ENCODE data around the gene RIMS1. TPM values are rescaled to one million over a fixed set of nuclear protein-coding genes. Genes with fewer than 3 reads are reported as not detected.

The RIMS1 gene
- total RNA-seq, 1 donor from 2014 or later: 24.7 TPM

- DNase-seq (ENCODE audit: extremely low spot score, unreplicated experiment): no peak
- Mint-ChIP-seq H3K27me3 (ENCODE audit: unreplicated experiment) (peaks cover 3% of the 10 kb centered on the region), H3K36me3 (ENCODE audit: unreplicated experiment) (no peaks in the 10 kb centered on the region), H3K27ac (ENCODE audit: unreplicated experiment) (no peak overlapping the region), H3K4me1 (ENCODE audit: unreplicated experiment) (peaks cover 5% of the 10 kb centered on the region), H3K9me3 (ENCODE audit: unreplicated experiment) (peaks cover 3% of the 10 kb centered on the region), H3K4me3 (ENCODE audit: unreplicated experiment) (no peak overlapping the region)
- TF ChIP-seq, protein P1, sequence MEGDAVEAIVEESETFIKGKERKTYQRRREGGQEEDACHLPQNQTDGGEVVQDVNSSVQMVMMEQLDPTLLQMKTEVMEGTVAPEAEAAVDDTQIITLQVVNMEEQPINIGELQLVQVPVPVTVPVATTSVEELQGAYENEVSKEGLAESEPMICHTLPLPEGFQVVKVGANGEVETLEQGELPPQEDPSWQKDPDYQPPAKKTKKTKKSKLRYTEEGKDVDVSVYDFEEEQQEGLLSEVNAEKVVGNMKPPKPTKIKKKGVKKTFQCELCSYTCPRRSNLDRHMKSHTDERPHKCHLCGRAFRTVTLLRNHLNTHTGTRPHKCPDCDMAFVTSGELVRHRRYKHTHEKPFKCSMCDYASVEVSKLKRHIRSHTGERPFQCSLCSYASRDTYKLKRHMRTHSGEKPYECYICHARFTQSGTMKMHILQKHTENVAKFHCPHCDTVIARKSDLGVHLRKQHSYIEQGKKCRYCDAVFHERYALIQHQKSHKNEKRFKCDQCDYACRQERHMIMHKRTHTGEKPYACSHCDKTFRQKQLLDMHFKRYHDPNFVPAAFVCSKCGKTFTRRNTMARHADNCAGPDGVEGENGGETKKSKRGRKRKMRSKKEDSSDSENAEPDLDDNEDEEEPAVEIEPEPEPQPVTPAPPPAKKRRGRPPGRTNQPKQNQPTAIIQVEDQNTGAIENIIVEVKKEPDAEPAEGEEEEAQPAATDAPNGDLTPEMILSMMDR (IDR thresholded peaks at IDR 0.05): no peak
These were observed 93.6 kb downstream of the RIMS1 start for GRCh38 chr6:71979911-71980310.

DNA sequence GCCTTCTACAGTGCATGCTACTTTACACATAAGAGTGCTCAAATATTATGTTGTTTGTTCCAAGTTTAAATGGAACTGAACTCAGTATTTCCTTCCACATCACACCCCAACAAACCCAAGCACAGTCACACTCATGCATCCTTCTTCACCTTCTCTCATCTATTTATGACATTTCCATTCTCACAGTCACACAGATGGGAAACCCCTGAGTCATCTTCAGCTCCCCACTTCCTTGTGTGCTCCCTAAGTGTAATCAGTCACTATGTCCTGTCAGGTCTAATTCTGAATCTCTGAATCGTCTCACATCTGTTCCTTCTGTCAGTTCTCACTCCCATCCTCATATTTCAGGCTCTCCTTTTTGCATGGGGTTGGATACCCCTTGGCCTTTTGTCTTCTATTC is 96.0 kb downstream of the RIMS1 start:
- Mint-ChIP-seq H3K36me3 (ENCODE audit: unreplicated experiment) (no peaks in the 10 kb centered on the region), H3K27me3 (ENCODE audit: unreplicated experiment) (no peaks in the 10 kb centered on the region), H3K27ac (ENCODE audit: unreplicated experiment) (no peak overlapping the region), H3K4me3 (ENCODE audit: unreplicated experiment) (no peak overlapping the region), H3K4me1 (ENCODE audit: unreplicated experiment) (peaks cover 5% of the 10 kb centered on the region), H3K9me3 (ENCODE audit: unreplicated experiment) (peaks cover 3% of the 10 kb centered on the region)
- TF ChIP-seq, protein P1 (IDR thresholded peaks at IDR 0.05): no peak
- no peak for DNase-seq (ENCODE audit: extremely low spot score, unreplicated experiment)

DNA sequence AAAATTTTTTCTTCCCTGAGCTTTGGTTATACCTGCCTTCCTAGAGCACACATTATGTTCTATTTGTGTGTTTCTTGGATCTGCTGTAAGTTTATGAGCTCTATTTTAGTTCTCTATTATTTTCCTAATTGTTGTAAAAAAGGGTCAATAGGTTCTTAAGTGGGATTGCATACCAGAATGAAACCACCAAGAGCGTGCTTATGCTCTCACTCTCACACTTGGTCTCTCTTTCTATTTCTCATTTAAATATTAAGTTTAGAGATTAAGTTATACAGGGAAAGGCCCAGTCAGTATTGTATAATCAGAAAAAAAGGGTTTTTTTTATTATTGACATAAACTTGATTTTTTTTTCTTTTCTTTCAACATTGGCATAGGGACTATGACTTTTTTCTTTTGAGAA is 96.8 kb downstream of the RIMS1 start:
- H3K4me1 Mint-ChIP-seq (ENCODE audit: unreplicated experiment): peaks cover 5% of the 10 kb centered on the region
- H3K27me3 Mint-ChIP-seq (ENCODE audit: unreplicated experiment): no peaks in the 10 kb centered on the region
- DNase-seq (ENCODE audit: extremely low spot score, unreplicated experiment): no peak
- H3K36me3 Mint-ChIP-seq (ENCODE audit: unreplicated experiment): no peaks in the 10 kb centered on the region
- no peak overlapping the region for H3K4me3 Mint-ChIP-seq (ENCODE audit: unreplicated experiment)
- TF ChIP-seq, protein P1 (IDR thresholded peaks at IDR 0.05): no peak
- H3K9me3 Mint-ChIP-seq (ENCODE audit: unreplicated experiment): peaks cover 3% of the 10 kb centered on the region
- no peak overlapping the region for H3K27ac Mint-ChIP-seq (ENCODE audit: unreplicated experiment)

DNA sequence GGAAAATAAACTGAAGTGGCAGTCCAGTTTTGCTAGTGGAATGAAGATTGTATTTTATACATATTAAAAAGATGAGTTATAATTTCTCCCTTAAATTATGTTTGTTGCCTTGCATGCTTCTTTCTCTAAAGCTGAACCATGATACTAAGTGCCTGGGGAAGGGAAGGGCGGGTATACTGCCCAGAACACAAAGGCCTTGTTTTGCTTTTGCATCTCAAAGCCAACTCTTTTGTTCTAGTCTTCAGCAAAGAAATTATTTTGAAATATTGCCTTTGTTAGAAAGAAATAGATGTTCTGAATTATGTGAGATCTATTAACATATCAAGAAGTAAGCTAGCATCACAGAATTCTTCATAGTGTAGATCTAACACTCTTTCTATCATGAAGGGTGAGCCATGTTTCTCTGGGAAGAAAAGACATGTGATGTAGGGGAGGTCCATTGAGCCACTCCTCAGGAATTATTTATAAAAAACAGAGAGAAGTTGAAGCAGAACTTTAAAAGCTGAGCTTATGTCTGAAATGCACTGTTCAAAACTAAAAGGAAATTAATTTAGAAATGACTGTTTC is 108.4 kb downstream of the RIMS1 start:
- Mint-ChIP-seq H3K36me3 (ENCODE audit: unreplicated experiment) (no peaks in the 10 kb centered on the region), H3K4me1 (ENCODE audit: unreplicated experiment) (no peaks in the 10 kb centered on the region), H3K27ac (ENCODE audit: unreplicated experiment) (no peak overlapping the region), H3K4me3 (ENCODE audit: unreplicated experiment) (no peak overlapping the region), H3K9me3 (ENCODE audit: unreplicated experiment) (no peaks in the 10 kb centered on the region), H3K27me3 (ENCODE audit: unreplicated experiment) (peaks cover 9% of the 10 kb centered on the region)
- TF ChIP-seq, protein P1 (IDR thresholded peaks at IDR 0.05): no peak
- DNase-seq (ENCODE audit: extremely low spot score, unreplicated experiment): no peak

- Mint-ChIP-seq H3K36me3 (ENCODE audit: unreplicated experiment) (no peaks in the 10 kb centered on the region), H3K4me1 (ENCODE audit: unreplicated experiment) (no peaks in the 10 kb centered on the region), H3K27ac (ENCODE audit: unreplicated experiment) (no peak overlapping the region), H3K4me3 (ENCODE audit: unreplicated experiment) (no peak overlapping the region), H3K27me3 (ENCODE audit: unreplicated experiment) (peaks cover 27% of the 10 kb centered on the region), H3K9me3 (ENCODE audit: unreplicated experiment) (no peaks in the 10 kb centered on the region)
- TF ChIP-seq, protein P1 (IDR thresholded peaks at IDR 0.05): no peak
- no peak for DNase-seq (ENCODE audit: extremely low spot score, unreplicated experiment)
These were observed 111.0 kb downstream of the RIMS1 start for GRCh38 chr6:71997341-71997740.

All from osteocyte (in vitro differentiated cells).